DLD1 (cell line): ENCODE data around the gene OR56B1.
"Not testable (repeated sequence)": the region's sequence is repeated elsewhere in the genome, so short reads cannot be mapped to it uniquely, and the experiment has no call there.

ENCODE experiments used
- in situ Hi-C: cut with HindIII; loops from 2 replicates; pipeline ENCODE4 v1.10.0; 2017; ENCODE audit warnings: low sequenced_read_pairs

The OR56B1 gene, protein sequence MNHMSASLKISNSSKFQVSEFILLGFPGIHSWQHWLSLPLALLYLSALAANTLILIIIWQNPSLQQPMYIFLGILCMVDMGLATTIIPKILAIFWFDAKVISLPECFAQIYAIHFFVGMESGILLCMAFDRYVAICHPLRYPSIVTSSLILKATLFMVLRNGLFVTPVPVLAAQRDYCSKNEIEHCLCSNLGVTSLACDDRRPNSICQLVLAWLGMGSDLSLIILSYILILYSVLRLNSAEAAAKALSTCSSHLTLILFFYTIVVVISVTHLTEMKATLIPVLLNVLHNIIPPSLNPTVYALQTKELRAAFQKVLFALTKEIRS

DNA sequence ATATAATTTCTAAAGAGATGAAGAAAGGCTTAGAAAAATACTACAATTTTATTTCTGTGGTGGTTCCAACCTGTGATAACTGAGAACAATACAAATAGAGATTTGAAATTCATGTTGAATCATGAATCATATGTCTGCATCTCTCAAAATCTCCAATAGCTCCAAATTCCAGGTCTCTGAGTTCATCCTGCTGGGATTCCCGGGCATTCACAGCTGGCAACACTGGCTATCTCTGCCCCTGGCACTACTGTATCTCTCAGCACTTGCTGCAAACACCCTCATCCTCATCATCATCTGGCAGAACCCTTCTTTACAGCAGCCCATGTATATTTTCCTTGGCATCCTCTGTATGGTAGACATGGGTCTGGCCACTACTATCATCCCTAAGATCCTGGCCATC is at the start of gene OR56B1:
TSS of gene OR56B1 (plus strand) at position 53 of the 400 bp plus-strand sequence. CDS start at position 122, 69 bp downstream.
- in situ Hi-C loops, result no loop called here

DNA sequence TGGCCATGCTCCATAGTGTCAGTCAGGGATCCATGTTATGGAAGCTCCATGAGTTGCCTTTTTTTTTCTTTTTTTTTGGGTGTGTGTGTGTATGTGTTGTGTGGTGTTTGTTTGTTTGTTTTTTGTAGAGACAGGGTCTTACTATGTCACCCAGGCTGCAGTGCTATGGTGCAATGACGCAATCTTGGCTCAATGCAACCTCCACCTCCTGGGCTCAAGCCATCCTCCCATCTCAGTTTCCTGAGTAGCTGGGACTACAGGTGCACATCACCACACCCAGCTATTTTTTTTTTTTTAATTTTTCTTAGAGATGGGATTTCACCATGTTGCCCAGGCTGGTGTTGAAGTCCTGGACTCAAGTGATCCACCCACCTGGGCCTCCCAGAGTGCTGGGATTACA is 47.8 kb upstream of the OR56B1 start:
- in situ Hi-C loops, result no loop called here

DNA sequence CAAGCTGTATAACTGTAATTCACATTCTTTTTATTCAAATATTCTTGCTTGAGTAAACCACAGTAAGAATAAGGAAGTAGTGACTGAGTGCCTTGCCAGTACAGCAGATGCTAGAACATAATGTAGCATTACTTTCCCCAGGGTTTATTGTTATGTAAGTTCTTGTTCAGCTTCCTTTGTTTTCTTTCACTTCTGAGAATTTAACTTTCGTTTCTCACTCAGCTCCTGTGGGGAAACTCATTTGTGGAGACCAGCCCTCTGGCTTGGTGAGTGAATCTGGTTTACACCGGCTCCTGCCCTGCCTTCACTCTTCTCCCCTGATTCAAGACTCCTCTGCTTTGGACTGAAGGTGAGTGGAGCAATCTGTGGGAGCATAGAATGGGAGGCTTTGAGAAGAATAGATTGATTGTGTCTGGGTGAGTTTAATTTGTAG is 46.7 kb upstream of the OR56B1 start, which contains the start of gene TRIM22:
TSS of gene TRIM22 (plus strand) at position 240 of the 433 bp plus-strand sequence. CDS start 6,443 bp downstream, outside the sequence.
- in situ Hi-C loops, result no loop called here

DNA sequence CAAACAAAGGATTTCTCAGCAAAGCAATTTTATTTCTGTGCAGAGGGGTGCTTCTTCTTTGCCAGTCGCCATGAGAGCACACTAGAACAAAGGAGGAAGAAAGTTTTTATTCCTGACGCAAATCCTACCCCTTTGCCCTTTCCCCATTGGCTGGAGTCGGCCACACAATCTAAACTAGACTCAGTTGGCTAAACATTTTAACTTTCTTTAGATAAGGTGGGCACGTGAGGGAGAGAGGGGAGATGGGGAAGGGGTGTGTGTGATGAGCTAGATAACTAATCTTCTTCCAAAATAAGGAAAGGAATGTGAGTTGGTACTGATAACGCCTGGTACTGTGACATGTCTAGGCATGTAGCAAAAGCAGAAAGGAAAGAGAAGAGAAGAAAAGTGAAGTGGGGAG is 46.0 kb upstream of the OR56B1 start:
- in situ Hi-C loops, result no loop called here

DNA sequence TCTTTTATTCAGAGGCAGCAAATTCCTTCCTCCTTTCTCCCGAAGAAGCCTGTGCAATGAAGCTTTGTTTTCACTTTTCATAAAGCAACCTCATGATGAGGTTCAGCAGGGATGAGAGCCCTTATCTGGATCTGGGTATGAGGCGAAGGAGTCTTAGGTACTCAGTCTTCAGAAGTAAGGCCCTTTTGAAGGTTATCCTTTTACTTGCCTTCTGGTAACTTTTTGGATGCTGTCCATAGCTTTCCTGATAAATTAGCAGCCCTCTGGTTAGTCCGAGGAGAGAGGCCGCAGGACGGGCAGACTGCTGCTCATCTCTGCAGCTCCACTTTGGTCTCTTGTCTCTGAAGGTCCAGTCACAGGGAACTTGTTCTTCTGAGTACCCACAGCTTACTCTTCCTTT is 45.5 kb upstream of the OR56B1 start:
- in situ Hi-C loops, result no loop called here

DNA sequence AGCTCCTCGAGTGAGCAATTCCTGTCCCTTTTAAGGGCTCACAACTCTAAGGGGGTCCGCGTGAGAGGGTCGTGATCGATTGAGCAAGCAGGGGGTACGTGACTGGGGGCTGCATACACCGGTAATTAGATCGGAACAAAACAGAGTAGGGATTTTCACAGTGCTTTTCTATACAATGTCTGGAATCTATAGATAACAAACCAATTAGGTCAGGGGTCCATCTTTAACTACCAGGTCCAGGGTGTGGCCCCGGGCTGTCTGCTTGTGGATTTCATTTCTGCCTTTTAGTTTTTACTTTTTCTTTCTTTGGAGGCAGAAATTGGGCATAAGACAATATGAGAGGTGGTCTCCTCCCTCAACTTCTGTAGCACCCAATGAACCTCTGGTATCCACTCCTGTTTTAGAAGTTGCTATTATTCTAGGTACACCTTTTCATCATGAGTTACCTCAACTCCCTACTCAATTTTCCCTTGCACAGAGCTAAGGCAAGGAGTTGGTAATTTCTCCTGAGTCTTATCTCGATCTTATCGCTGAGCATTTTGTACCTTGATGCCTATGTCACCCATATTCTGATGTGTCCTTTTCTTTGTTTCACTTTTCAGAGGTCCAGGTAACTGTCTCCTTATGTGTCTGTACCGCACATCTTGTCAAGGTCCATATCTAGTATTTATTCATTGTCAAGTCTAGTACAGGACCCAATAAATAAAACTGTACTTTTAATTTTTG is 44.8 kb upstream of the OR56B1 start:
- in situ Hi-C loops, result not testable (repeated sequence)

DNA sequence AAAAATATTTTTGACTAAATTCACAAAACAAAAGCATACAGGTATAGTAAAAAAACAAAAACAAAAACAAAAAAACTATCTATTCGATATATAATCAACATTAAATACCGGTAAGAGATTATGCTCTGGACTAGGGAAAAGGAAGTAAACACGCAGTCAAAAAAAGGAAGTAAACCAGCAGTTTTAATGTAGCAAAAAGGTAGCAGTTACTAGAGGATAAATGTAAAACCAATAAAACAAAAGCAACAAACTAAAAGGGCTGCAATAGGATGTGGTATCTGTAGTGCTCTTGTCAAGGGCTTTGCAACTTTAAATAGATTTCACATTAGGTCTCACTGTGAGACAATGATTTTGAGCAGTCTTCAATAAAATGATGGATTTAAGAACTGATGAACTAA is 44.3 kb upstream of the OR56B1 start:
- in situ Hi-C loops, result no loop called here

DNA sequence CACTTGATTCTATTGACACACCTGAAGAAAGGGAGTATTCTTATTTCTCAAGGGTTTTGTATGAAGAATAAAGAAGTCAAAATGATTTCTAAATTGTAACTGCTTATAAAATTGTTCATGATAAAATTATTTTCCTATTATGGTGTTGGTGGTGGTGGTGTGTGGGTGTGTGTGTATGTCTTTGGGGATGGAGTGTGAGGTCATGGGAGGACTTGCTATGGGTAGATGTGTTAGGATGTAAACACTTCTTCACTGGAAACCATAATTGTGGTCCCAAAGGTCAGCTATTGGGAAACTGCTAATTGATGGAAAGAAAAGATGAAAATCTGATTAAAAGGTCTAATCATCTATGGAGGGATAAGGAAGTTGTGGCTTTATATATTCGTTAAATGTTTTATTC is 41.6 kb upstream of the OR56B1 start:
- in situ Hi-C loops, result loop anchor here (5.0 kb wide), 1 partner anchor 97 kb away; the partner anchor contains the start of gene TRIM6

DNA sequence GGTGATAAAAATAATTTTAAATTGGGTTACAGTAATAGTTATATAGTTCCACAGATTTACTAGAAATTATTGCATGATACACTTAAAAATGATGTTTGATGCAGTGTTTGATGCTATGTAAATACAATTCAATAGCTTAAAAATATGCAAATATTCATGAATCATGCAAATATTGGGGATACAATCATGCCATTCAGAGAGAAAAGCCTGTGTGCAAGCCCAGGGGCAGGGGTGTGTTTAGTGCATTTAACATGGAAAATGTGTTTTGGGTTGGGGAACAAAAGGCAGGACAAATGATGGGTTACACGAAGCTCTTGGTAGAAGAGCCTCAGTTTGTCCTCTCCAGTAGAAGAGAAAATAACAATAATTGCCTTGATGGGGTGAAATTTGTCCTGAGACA is 40.7 kb upstream of the OR56B1 start:
- in situ Hi-C loops, result loop anchor here (5.0 kb wide), 1 partner anchor 98 kb away; the partner anchor contains the start of gene TRIM6

DNA sequence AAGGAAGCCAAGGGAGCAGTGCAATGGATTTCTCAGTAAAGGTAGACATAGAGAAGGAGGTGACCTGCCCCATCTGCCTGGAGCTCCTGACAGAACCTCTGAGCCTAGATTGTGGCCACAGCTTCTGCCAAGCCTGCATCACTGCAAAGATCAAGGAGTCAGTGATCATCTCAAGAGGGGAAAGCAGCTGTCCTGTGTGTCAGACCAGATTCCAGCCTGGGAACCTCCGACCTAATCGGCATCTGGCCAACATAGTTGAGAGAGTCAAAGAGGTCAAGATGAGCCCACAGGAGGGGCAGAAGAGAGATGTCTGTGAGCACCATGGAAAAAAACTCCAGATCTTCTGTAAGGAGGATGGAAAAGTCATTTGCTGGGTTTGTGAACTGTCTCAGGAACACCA is 40.0 kb upstream of the OR56B1 start:
- in situ Hi-C loops, result loop anchor here (5.0 kb wide), 1 partner anchor 99 kb away; the partner anchor contains the start of gene TRIM6

DNA sequence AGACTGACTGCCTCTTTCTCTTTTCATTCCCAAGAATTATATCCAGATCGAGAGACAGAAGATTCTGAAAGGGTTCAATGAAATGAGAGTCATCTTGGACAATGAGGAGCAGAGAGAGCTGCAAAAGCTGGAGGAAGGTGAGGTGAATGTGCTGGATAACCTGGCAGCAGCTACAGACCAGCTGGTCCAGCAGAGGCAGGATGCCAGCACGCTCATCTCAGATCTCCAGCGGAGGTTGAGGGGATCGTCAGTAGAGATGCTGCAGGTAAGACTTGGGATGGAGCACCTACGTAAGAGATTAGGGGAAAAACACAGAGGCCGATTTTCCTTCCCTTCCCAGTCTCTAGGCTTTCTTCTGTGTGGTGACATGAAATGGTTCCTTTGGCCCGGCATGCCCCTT is 38.0 kb upstream of the OR56B1 start:
- in situ Hi-C loops, result loop anchor here (5.0 kb wide), 1 partner anchor 101 kb away; the partner anchor contains the start of gene TRIM6

DNA sequence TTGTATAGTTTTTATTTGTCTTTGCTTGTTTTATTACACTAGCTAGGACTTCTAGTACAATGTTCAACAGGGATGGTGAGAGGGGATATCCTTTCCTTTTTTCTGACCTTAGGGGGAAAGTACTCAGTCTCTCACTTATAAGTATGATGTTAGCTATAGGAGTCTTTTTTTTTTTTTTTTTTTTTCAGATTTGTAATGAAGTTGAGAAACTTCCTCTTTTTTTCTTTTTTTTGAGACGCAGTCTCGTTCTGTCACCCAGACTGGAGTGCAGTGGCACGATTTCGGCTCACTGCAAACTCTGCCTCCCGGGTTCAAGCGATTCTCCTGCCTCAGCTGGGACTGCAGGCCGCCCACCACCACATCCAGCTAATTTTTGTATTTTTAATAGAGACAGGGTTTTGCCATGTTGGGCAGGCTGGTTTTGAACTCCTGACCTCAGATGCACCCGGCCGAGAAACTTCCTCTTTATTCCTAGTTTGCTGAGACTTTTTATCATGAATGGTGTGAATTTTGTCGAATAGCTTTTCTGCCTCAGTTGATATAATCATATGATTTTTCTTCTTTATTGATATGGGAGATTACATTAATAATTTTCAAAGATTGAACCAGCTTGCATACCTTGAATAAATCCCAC is 35.7 kb upstream of the OR56B1 start:
- in situ Hi-C loops, result no loop called here

DNA sequence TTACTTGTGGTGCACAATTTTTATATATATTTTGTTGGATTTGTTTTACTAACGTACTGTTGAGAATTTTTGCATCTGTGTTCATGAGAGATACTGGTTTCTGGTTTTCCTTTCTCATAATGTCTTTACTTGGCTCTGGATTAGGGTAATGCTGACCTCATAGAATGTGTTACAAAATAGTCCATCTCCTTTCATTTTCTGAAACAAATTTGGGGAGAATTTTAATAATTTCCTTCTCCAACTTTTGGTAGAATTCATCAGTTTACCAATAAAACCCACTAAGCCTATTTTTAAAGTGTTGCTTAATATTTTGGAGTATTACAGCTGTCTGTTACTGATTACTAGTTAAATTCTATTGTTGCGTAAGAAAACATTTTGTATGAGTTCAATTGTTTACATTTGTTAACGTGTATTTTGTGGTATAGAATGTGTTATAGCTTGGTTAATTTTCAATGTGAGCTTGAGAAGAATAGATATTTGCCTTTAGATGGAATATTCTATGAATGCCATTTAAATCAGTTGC is 35.1 kb upstream of the OR56B1 start:
- in situ Hi-C loops, result no loop called here

DNA sequence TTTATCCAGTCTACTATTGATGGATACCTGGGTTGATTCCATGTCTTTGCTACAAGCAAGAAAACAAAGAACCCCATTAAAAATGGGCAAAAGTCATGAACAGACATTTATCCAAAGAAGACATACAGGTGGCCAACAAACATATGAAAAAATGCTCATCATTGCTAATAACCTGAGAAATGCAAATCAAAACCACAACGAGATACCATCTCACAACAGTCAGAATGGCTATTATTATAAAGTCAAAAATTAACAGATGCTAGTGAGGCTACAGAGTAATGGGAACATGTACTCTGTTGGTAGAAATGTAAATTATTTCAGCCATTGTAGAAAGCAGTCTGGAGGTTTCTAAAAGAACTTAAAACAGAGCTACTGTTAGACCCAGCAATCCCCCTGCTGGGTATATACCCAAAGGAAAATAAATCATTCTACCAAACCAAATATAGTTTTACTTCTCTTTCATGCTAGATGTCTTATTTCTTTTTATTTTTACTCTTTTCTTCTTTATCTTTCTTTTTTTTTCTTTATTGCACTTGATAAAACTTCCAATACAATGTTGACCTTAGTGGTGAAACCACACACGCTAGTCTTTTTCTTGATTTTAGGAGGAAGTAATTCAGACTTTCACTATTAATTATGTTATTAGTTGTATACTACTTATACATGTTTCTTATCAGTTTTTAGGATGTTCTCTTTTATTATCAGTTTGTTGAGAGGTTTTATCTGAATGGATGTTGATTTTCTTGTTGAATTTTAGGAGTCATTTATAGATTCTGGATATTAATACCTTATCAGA is 32.3 kb upstream of the OR56B1 start:
- in situ Hi-C loops, result no loop called here

DNA sequence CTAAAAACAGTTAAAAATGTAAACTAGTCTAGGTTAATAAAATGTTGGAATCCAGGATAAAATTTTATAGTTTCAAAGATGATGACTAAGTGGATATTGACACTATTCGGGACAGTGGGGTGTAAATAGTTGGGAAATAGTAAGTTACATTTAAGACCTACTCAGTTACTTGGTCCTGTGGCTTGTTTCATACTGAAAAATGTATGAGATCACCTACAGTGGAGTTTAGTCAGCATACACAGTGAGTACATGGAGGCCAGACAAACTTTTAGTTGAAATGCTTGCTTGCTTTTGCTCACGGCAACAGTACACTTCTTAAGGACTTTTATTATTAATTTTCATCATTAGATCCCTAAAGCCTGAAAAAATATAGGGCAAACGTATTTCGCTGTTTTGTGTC is 30.6 kb upstream of the OR56B1 start:
- in situ Hi-C loops, result no loop called here

DNA sequence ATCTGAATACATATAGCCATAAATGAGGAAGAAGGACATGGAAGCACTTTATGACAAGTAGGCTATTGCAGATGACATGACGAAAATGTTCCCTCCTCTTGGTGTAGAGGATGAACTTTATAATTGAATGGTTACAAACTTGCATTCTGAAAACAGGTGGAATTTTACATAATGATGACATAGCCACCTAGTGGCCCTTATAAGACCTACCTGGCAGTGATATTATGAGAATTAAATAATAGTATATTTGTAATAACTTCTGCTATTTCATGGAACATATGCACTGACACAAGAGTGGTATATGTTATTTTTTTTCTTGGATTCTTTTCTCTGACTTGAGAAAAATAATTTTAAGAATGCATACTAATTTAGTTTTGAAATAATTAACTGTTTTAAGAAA is 23.7 kb upstream of the OR56B1 start:
- in situ Hi-C loops, result no loop called here

DNA sequence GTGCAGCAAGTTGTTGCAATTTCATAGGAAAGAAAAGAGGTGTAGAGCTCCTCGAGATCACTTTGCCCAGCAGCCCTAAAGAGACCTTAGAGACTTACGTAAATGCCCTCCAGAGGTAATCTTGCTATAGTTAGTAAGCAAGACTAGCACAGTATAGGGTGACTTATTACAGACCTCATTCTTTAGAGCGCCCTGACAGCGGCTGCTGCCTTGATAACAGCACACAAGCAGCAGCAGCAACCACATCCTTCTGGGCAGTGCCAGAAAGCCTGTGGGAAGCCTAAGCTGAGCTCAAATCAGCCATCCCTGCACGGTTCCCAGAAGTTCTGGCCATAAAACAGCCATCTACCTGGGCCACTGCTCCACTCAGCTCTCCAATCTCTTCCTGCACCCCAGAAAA is 22.6 kb upstream of the OR56B1 start:
- in situ Hi-C loops, result no loop called here

DNA sequence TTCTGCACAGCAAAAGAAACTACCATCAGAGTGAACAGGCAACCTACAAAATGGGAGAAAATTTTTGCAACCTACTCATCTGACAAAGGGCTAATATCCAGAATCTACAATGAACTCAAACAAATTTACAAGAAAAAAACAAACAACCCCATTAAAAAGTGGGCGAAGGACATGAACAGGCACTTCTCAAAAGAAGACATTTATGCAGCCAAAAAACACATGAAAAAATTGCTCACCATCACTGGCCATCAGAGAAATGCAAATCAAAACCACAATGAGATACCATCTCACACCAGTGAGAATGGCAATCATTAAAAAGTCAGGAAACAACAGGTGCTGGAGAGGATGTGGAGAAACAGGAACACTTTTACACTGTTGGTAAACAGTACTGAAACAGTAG is 19.7 kb upstream of the OR56B1 start:
- in situ Hi-C loops, result not testable (repeated sequence)

DNA sequence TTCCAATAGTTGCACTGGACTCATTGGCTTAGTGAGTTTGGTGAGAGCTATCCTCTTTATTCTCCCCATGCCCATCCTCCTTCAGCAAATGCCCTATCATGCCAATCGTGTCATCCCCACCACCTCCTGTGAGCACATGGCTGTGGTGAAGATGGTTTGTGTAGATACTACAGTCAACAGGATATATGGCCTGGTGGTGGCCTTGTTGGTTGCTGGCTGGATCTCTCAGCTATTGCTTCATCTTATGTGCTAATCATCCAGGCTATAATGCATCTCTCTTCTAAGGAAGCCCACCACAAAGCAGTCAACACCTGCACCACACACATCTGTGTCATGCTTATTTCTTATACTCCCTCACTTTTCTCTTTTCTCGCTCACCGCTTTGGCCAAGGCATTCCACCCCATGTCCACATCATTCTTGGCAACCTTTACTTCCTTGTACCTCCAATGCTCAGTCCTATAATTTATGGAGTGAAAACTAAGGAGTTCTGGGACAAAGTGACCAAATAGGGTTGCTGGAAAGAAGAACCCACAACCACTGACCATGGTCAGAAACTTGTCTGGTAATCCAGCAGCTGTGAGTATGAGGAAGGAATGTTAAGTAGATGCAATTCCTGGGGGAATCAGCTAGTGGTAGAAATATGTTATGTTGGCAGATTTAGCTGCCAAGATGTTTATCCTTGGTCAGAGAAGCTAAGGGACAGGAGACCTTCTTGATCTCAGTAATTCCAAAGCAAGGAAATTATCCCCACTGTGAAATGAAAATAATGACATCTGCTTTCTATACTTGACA is 16.3 kb upstream of the OR56B1 start:
- in situ Hi-C loops, result no loop called here

DNA sequence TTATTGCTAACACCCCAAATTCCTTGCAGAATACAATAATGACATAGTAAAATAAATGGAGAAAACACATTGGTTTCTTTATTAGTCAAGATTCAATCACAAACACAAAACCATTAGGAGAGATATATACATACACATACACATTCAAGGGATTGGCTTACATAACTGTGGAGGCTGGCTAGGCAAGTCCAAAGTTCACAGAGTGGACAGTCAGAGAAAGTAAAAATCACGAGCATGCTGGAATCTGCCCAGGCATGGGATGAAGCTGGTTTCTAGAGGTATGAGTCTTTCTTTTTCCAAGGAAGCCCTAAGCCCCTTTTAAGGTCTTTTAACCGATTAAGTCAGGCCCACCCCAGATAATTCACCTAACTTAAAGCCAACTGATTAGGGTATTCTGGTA is 13.6 kb upstream of the OR56B1 start:
- in situ Hi-C loops, result no loop called here
